ENCODE measurements around the gene CCP110. TPM values are rescaled to one million over a fixed set of nuclear protein-coding genes. Genes with fewer than 3 reads are reported as not detected.

CCP110 gene
- 7.0 to 14.9 TPM (median 10.9 TPM) in 3 replicates for total RNA-seq
- long read RNA-seq, partial matches to known transcripts: 1 of 4 reads
- long read RNA-seq, other reads (novel, unspliced or antisense): 3 of 4 reads

DNA sequence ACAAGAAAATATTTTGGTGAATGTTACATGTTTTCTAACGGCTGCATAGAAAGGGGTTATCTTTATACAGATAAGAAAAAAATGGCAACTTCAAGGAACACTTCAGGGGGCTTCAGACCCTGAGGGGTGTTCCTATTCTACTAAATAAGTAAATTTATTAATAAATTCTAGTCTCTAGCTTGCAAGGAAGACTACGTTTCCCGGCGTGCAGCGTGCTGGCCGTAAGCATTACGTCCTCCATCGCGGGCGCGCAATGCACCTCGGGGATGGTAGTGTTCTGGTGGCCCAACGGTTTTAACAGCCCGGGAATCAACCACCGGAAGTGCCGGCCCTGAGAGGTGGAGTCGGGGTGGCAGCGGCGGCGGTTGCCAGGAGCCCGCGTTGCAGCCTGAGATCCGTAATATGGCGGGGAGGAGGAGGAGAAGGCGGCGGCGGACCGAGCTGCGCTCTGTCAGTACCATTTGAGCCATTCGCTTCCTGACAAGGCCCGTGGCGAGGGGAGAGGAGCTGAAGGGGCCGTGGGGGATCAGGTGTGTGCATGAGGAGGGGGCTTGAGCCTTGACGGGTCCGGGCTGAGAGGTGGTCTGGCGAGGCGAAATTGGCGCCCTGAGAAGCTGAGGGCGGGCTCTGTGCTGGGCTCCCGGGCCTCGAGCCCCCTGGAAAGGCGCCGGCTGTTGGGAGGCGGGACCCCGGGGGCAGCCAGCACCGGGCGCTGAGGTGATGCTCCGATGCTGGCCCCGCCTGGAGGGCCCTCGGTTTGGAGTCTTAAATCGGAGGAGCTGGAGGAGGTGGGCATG, at the start of gene CCP110:
TSS of gene CCP110 (plus strand) at position 384 of the 797 bp plus-strand sequence. CDS start 3,940 bp downstream, outside the sequence.
- Mint-ChIP-seq H3K4me1 (ENCODE audit: low read depth) (peaks cover 37% of the 10 kb centered on the region), H3K27me3 (ENCODE audit: low read depth) (no peaks in the 10 kb centered on the region), H3K27ac (ENCODE audit: unreplicated experiment) (peak within 1 kb of the TSS; percentile 94), H3K4me3 (ENCODE audit: unreplicated experiment) (peak within 1 kb of the TSS; percentile 98), H3K36me3 (ENCODE audit: low read depth) (peaks cover 1% of the 10 kb centered on the region), H3K9me3 (ENCODE audit: low read depth) (no peaks in the 10 kb centered on the region)
- peak; percentile 99 for DNase-seq (ENCODE audit: low spot score)
- no peak for TF ChIP-seq CTCF (IDR thresholded peaks at IDR 0.05)

DNA sequence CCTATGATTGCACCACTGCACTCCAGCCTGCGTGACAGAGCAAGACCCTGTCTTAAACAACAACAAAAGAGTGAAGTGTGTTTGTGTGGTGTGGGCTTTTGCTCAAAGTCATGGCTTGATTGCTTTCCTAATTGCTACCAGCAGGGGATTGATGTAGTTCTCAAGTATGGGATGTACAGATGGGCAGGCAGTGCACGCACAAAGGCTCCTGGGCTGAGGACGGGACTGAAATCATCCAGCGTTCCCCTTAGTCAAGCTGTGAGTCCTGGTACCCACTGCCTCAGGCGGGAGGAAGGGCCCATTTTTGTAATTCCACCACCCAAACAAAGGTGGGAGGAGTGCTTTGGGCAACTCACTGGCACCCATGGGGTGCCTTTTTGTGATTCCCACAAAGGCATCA, 49.1 kb upstream of the CCP110 start:
- no peak for TF ChIP-seq CTCF (IDR thresholded peaks at IDR 0.05)
- Mint-ChIP-seq H3K9me3 (ENCODE audit: low read depth) (no peaks in the 10 kb centered on the region), H3K4me3 (ENCODE audit: unreplicated experiment) (no peak overlapping the region), H3K4me1 (ENCODE audit: low read depth) (no peaks in the 10 kb centered on the region), H3K36me3 (ENCODE audit: low read depth) (no peaks in the 10 kb centered on the region), H3K27ac (ENCODE audit: unreplicated experiment) (no peak overlapping the region), H3K27me3 (ENCODE audit: low read depth) (peaks cover 16% of the 10 kb centered on the region)
- DNase-seq (ENCODE audit: low spot score): no peak

DNA sequence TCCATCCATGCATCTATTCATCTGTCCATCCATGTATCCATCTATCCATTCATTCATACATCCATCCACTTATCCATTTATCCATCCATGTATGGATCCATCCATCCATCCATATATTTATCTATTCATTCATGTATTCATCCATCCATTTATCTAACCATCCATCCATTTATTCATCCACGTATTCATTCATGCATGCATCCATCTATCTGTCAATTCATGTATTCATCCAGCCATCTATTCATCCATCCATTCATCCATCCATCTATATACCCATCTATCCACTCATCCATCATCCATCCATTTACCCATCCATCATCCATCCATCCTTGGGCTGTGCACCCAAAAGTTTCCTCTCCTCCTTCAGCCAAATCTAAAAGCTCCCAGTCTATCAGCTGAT, 45.2 kb upstream of the CCP110 start:
- no peak overlapping the region for H3K4me3 Mint-ChIP-seq (ENCODE audit: unreplicated experiment)

DNA sequence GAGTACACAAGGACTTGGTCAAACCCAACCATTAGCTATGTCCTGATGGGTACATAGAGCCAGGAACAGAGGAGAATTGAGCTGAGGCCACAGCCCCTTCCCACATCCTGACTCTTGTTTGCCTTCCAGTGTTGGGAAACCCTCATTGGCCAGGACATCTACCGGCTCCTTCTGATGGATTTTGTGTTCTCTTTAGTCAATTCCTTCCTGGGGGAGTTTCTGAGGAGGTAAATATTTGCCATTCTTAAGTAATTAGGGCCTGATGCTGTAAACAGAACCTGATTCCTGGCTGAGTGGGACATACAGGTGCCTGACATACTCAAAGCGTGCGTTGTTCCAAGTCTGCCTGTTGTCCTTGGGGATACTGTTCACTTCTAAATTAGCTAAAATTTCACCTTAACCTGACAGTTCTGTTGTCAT, 44.4 kb upstream of the CCP110 start:
- H3K4me1 Mint-ChIP-seq (ENCODE audit: low read depth): no peaks in the 10 kb centered on the region
- no peak for DNase-seq (ENCODE audit: low spot score)
- no peak for TF ChIP-seq CTCF (IDR thresholded peaks at IDR 0.05)
- no peak overlapping the region for H3K4me3 Mint-ChIP-seq (ENCODE audit: unreplicated experiment)
- no peaks in the 10 kb centered on the region for H3K9me3 Mint-ChIP-seq (ENCODE audit: low read depth)
- no peaks in the 10 kb centered on the region for H3K36me3 Mint-ChIP-seq (ENCODE audit: low read depth)
- no peak overlapping the region for H3K27ac Mint-ChIP-seq (ENCODE audit: unreplicated experiment)
- peaks cover 14% of the 10 kb centered on the region for H3K27me3 Mint-ChIP-seq (ENCODE audit: low read depth)

More for the DNA sequence above, 45.2 kb upstream of the CCP110 start:
- H3K36me3 Mint-ChIP-seq (ENCODE audit: low read depth): no peaks in the 10 kb centered on the region
- no peak overlapping the region for H3K27ac Mint-ChIP-seq (ENCODE audit: unreplicated experiment)
- peaks cover 16% of the 10 kb centered on the region for H3K27me3 Mint-ChIP-seq (ENCODE audit: low read depth)
- no peak for TF ChIP-seq CTCF (IDR thresholded peaks at IDR 0.05)
- no peak for DNase-seq (ENCODE audit: low spot score)
- no peaks in the 10 kb centered on the region for H3K9me3 Mint-ChIP-seq (ENCODE audit: low read depth)
- H3K4me1 Mint-ChIP-seq (ENCODE audit: low read depth): no peaks in the 10 kb centered on the region

DNA sequence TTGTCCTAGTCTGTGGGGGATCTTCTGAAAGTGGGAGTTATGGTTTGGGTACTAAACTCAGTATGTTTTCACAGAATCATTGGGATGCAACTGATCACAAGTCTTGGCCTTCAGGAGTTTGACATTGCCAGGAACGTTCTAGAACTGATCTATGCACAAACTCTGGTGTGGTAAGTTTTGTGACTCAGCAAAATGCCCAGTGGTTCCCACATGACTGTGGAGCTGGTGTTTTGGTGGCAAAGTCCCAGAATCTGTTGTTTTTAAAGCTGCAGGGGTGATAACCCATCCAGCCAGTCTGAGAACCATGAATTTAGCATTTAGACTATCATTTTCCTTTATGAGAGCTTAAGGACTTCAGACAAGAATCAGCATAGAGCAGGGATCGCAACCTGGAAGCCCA, 42.4 kb upstream of the CCP110 start:
- no peaks in the 10 kb centered on the region for H3K4me1 Mint-ChIP-seq (ENCODE audit: low read depth)
- no peak for TF ChIP-seq CTCF (IDR thresholded peaks at IDR 0.05)
- H3K27ac Mint-ChIP-seq (ENCODE audit: unreplicated experiment): no peak overlapping the region
- peaks cover 13% of the 10 kb centered on the region for H3K27me3 Mint-ChIP-seq (ENCODE audit: low read depth)
- no peak overlapping the region for H3K4me3 Mint-ChIP-seq (ENCODE audit: unreplicated experiment)
- no peak for DNase-seq (ENCODE audit: low spot score)
- H3K9me3 Mint-ChIP-seq (ENCODE audit: low read depth): no peaks in the 10 kb centered on the region
- H3K36me3 Mint-ChIP-seq (ENCODE audit: low read depth): no peaks in the 10 kb centered on the region
